GM19452 (cell line): ENCODE measurements around the gene CRB1.
"Not testable (repeated sequence)": the region's sequence is repeated elsewhere in the genome, so short reads cannot be mapped to it uniquely, and the experiment has no call there.

Experiments used
- ATAC-seq: cut with Tn5 transposase; IDR thresholded peaks from one replicate; pipeline ENCODE4 v1.9.1; 2021; ENCODE audit not compliant: unreplicated experiment

The CRB1 gene

DNA sequence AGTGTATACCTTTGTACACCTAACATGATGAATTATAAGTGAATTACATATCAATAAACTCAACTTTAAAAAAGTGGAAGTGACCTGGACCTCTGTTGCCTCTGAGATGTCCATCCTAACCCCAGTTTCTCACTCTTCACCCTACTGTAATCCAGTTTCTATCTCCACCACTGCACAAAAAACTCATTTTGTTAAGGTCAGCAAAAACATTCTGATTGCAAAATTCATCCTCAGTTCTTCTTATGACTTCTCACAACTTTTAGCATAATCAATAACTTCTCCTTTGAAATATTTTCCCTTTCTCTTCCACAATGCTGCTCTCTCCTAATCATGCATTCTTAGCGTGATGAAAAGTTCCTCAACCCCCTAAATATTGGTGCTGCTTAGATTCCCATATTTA is 129.8 kb downstream of the CRB1 start:
- no peak for ATAC-seq

DNA sequence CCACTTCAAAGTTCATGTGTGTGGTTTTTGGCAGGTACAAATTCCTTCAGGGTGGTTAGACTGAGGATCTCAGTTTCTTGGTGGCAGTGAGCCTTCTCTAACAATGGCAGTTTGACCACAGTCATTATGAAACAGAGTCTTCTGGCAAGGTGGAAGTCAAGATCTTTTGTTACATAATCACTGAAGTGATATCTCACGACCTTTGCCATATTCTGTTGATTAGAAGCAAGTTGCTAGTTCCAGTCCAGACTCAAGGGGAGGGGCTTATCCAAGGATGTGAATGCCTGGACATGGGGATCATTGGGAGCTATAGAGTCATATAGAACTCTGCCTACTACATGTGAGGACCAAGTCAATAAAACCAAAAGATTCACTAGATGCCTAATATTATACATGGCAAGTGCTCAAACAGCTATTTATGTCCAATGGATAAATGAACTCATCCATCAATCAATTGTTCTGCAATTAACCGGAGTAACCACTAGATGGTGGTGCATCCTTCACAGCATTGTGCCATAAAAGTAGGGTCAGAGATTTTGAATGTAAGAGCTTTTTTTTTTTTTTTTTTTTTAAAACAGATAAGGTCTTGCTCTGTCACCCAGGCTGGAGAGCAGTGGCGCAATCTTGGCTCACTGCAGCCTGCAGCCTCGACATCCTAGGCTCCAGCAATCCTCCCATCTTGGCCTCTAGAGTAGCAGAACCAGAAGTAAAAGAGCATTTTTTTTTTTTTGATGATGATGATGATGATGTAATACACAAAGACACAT is 131.9 kb downstream of the CRB1 start:
- no peak for ATAC-seq

DNA sequence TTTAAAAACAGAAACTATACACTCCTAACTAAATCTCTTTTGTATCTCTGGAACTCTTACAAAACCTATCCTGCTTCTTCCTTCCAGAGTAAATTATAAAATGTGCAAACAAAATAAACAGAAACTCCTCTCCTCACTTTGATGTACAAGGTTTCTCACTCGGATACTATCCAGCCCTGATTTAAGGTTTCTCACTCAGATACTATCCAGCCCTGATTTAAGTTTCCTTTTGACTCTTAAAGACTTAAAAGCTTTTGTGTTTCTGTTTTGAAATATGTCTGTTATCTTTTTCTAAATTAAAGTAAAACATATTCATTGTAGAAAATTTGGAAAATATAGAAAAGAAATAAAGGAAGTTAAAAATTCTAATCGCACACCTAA is 132.5 kb downstream of the CRB1 start:
- no peak for ATAC-seq

- no peak for ATAC-seq
Observed at GRCh38 chr1:197402189-197402588, 134.1 kb downstream of the CRB1 start.

- ATAC-seq, result not testable (repeated sequence)
Observed at GRCh38 chr1:197404774-197405173, 136.7 kb downstream of the CRB1 start.

DNA sequence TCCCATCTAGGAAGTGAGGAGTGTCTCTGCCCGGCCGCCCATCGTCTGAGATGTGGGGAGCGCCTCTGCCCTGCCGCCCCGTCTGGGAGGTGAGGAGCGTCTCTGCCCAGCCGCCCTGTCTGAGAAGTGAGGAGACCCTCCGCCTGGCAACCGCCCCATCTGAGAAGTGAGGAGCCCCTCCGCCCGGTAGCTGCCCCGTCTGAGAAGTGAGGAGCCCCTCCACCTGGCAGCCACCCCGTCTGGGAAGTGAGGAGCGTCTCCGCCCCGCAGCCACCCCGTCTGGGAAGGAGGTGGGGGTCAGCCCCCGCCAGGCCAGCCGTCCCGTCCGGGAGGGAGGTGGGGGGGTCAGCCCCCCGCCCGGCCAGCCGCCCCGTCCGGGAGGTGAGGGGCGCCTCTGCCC is 137.6 kb downstream of the CRB1 start:
- not testable (repeated sequence) for ATAC-seq

DNA sequence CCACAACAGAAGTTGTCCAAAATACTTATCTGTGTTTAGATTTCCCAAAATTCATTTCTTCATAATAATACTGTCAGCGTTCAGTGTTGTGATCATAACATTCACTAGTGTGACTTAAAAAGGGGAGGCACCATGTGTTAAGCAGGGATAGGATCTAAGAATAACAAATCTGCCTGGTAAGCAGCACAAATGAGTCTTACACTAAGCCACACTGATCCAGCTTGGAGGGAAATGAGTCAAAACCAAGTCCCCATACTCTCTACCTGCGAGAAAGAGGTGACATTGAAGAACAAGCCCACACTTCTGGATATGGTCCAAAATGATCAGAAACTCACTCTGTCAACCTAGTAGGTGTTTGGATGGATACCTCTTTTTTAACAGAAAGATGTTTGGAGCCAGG is 145.5 kb downstream of the CRB1 start:
- no peak for ATAC-seq

DNA sequence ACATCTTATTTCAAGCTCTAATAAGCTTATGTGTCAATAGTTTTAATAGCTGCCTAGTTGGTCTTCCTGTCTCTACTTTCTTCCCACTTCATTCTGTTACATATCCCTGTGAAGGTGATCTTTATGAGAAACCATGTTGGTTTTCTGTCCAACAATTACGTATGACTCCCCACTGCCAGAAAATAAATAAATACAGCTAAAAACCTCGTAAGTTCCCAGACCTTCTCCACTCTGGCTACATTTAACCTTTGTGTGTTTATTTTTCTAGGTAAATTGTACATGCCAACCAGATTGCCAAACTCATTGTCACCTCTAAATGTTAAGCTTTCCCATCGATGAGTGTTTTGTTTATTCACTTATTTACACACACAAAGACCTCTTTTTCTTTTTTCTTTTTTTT is 147.2 kb downstream of the CRB1 start:
- no peak for ATAC-seq

- no peak for ATAC-seq
Observed at GRCh38 chr1:197418693-197419092, 150.6 kb downstream of the CRB1 start.

GRCh38 chr1:197422993-197423392 is 154.9 kb downstream of the CRB1 start:
- no peak for ATAC-seq

DNA sequence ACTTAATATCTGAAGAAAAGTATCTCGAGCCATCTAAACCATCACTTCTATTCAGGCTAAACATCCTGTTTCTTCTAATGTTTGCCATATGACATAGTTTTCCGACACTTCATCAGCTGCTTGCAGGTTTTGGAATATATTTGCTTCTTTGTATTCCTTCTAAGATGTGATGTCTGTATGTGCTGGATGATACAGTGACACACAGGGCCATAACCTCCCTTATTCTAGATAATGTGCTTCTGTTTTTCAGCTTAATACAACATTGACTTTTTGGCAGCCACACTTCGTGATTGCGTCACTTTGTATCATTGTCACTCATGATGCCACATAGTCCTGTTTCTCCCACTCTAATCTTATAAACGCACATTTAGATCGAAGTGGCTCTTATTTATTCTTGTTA is 156.3 kb downstream of the CRB1 start:
- no peak for ATAC-seq

GRCh38 chr1:197429372-197429771 is 161.3 kb downstream of the CRB1 start:
- no peak for ATAC-seq

DNA sequence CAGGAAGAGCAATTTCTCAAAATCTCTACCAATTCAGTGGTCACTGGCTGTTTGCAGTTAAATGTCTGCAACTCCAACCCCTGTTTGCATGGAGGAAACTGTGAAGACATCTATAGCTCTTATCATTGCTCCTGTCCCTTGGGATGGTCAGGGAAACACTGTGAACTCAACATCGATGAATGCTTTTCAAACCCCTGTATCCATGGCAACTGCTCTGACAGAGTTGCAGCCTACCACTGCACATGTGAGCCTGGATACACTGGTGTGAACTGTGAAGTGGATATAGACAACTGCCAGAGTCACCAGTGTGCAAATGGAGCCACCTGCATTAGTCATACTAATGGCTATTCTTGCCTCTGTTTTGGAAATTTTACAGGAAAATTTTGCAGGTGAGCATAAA is 167.2 kb downstream of the CRB1 start:
- no peak for ATAC-seq

- no peak for ATAC-seq
Observed at GRCh38 chr1:197437601-197438000, 169.5 kb downstream of the CRB1 start.

DNA sequence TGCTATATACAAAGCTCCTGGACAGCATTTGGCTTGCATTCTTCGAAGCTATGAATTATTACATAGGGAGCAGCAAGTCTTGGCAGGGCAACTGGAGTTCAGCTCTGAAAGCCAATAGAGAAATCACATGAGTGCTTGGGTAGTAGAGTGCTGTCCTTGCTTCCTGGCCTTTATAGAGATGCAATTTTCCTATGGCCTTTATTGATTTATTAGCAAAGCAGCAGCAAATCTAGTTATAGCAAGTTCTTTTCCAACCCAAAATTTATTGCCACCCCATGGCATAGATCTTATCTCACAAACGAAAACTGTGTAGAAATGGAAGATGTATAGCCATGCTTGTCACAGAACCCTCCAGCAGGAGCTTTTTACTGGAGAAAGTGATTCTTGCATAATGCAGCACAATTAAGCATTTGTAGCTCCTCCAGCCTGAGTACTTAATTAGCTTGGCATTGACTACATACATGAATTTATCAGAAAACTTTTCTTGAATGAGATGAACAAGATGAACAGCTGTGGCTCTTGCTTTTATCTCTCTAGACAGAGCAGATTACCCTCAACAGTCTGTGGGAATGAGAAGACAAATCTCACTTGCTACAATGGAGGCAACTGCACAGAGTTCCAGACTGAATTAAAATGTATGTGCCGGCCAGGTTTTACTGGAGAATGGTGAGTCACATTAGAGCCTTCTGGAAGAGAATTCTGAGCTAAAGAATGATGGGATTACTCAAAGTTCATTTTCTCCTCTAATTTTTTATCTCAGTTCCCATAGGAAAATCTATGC is 170.1 kb downstream of the CRB1 start:
- ATAC-seq, result no peak

GRCh38 chr1:197439708-197440280 is 171.7 kb downstream of the CRB1 start:
- no peak for ATAC-seq

GRCh38 chr1:197440715-197441114 is 172.7 kb downstream of the CRB1 start:
- no peak for ATAC-seq

GRCh38 chr1:197441999-197442414 is 174.0 kb downstream of the CRB1 start:
- ATAC-seq, result no peak

GRCh38 chr1:197444755-197445154 is 176.7 kb downstream of the CRB1 start:
- ATAC-seq, result no peak

- no peak for ATAC-seq
Observed at GRCh38 chr1:197448121-197448779, 180.2 kb downstream of the CRB1 start.

- no peak for ATAC-seq
Observed at GRCh38 chr1:197451381-197451780, 183.3 kb downstream of the CRB1 start.
